Liver (tissue), 9 donors: ENCODE results near the gene TRIM63. TPM values are rescaled to one million over a fixed set of nuclear protein-coding genes. Genes with fewer than 3 reads are reported as not detected.

Experiments used
- DNase-seq: peaks from one replicate; pipeline ENCODE4 v3.0.0-alpha.2; 2017; ENCODE audit warnings: low spot score
- H3K27ac ChIP-seq, 2 donors: one replicate each; pipeline ENCODE4 v1.7.0; 2013; ENCODE audit warnings: inconsistent platforms in 2 of 2, low read length in 2 of 2, control low read depth in 1 of 2, low read depth in 1 of 2, mild to moderate bottlenecking in 1 of 2
- H3K27me3 ChIP-seq, 4 donors: one replicate each; pipeline versions ENCODE4 v1.6.1 to v1.7.0; 2013; ENCODE audit warnings: low read length in 3 of 4, inconsistent platforms in 1 of 4, mild to moderate bottlenecking in 1 of 4, moderate library complexity in 1 of 4; ENCODE audit not compliant: control insufficient read depth in 4 of 4, insufficient read depth in 4 of 4
- H3K36me3 ChIP-seq, 4 donors: one replicate each; pipeline versions ENCODE4 v1.6.1 to v1.7.0; 2013; ENCODE audit warnings: low read length in 3 of 4, mild to moderate bottlenecking in 3 of 4, low read depth in 1 of 4, moderate library complexity in 1 of 4; ENCODE audit not compliant: control insufficient read depth in 4 of 4, insufficient read depth in 3 of 4
- H3K4me1 ChIP-seq, 4 donors: one replicate each; pipeline versions ENCODE4 v1.6.1 to v1.7.0; 2013; ENCODE audit warnings: low read length in 3 of 4, mild to moderate bottlenecking in 3 of 4, moderate library complexity in 1 of 4; ENCODE audit not compliant: control insufficient read depth in 4 of 4, insufficient read depth in 4 of 4
- H3K4me3 ChIP-seq, 3 donors: one replicate each; pipeline versions ENCODE4 v1.6.1 to v1.7.0; 2013; ENCODE audit warnings: low read length in 3 of 3, control low read depth in 1 of 3, low read depth in 1 of 3, mild to moderate bottlenecking in 1 of 3
- H3K9ac ChIP-seq, 2 donors: one replicate each; pipeline ENCODE4 v1.7.0; 2013; ENCODE audit warnings: low read length in 2 of 2, mild to moderate bottlenecking in 2 of 2, moderate library complexity in 2 of 2, control low read depth in 1 of 2, low read depth in 1 of 2
- H3K9me3 ChIP-seq, 4 donors: one replicate each; pipeline versions ENCODE4 v1.6.1 to v1.7.0; 2013; ENCODE audit warnings: low read length in 3 of 4; ENCODE audit not compliant: control insufficient read depth in 4 of 4
- EGR1 ChIP-seq, 2 donors: IDR thresholded peaks; 2 replicates each; pipeline ENCODE4 v1.6.1; 2016 to 2018; ENCODE audit warnings: antibody characterized with exemption in 2 of 2, low read depth in 2 of 2
- FOXA1 ChIP-seq: IDR thresholded peaks from 2 replicates; pipeline ENCODE4 v1.6.1; 2016; ENCODE audit warnings: antibody characterized with exemption
- FOXA2 ChIP-seq: IDR thresholded peaks from 2 replicates; pipeline ENCODE4 v1.6.1; 2016; ENCODE audit warnings: antibody characterized with exemption
- GABPA ChIP-seq, 2 donors: IDR thresholded peaks in 1 of 2; conservative IDR thresholded peaks in 1 of 2; 2 replicates each; pipeline ENCODE4 v1.6.1; 2016; ENCODE audit warnings: antibody characterized with exemption in 2 of 2, mild to moderate bottlenecking in 1 of 2, moderate library complexity in 1 of 2
- HNF4A ChIP-seq, 2 donors: conservative IDR thresholded peaks; 2 replicates each; pipeline ENCODE4 v1.6.1; 2016; ENCODE audit warnings: antibody characterized with exemption in 2 of 2, mild to moderate bottlenecking in 2 of 2
- HNF4G ChIP-seq: IDR thresholded peaks from 2 replicates; pipeline ENCODE4 v1.6.1; 2016; ENCODE audit warnings: antibody characterized with exemption
- JUND ChIP-seq, 2 donors: IDR thresholded peaks; 2 replicates each; pipeline ENCODE4 v1.6.1; 2016; ENCODE audit warnings: antibody characterized with exemption in 2 of 2
- NR2F2 ChIP-seq: IDR thresholded peaks from 2 replicates; pipeline ENCODE4 v1.6.1; 2016; ENCODE audit warnings: antibody characterized with exemption
- RAD21 ChIP-seq, 2 donors: IDR thresholded peaks; 2 replicates each; pipeline ENCODE4 v1.6.1; 2016; ENCODE audit warnings: antibody characterized with exemption in 2 of 2, mild to moderate bottlenecking in 2 of 2
- RXRA ChIP-seq, 2 donors: IDR thresholded peaks; 2 replicates each; pipeline ENCODE4 v1.6.1; 2017 to 2018; ENCODE audit warnings: antibody characterized with exemption in 2 of 2, mild to moderate bottlenecking in 1 of 2
- SP1 ChIP-seq: IDR thresholded peaks from 2 replicates; pipeline ENCODE4 v1.6.1; 2018; ENCODE audit warnings: antibody characterized with exemption, mild to moderate bottlenecking
- TAF1 ChIP-seq: conservative IDR thresholded peaks from 2 replicates; pipeline ENCODE4 v1.6.1; 2016; ENCODE audit warnings: antibody characterized with exemption, mild to moderate bottlenecking
- YY1 ChIP-seq: IDR thresholded peaks from 2 replicates; pipeline ENCODE4 v1.6.1; 2016; ENCODE audit warnings: antibody characterized with exemption, mild to moderate bottlenecking
- WGBS: extraction: QIAGEN DNeasy Blood & Tissue Kit; methylation state at CpG from one replicate; pipeline ENCODE4 v1.1.7; 2013; 5-methylcytosine and 5-hydroxymethylcytosine counted together
- polyA plus RNA-seq, 2 donors: library from polyadenylated mRNA; stranded (reverse) in 1 of 2; unstranded in 1 of 2; fragments of 200-250 nt in 1 of 2; fragments of >200 nt in 1 of 2; fragmentation: Nextera tagmentation in 1 of 2; extraction: Ambion mirVana in 1 of 2; gene quantifications; one replicate each; pipeline versions ENCODE4 v1.2.1 to v1.2.3, GENCODE V29; 2013 to 2015
- total RNA-seq, 2 donors: library from RNA; depleted of rRNA; stranded (reverse); fragments of >200 nt; gene quantifications; one replicate each; pipeline ENCODE4 v1.2.3, GENCODE V29; 2014
- TF ChIP-seq, protein P1 (sequence below): IDR thresholded peaks from 2 replicates; pipeline ENCODE4 v1.6.1; 2016; ENCODE audit warnings: antibody characterized with exemption, mild to moderate bottlenecking
- TF ChIP-seq, protein P2 (sequence below): IDR thresholded peaks from 2 replicates; pipeline ENCODE4 v1.6.1; 2016; ENCODE audit warnings: antibody characterized with exemption
- TF ChIP-seq, protein P3 (sequence below): IDR thresholded peaks from 2 replicates; pipeline ENCODE4 v1.6.1; 2016; ENCODE audit warnings: antibody characterized with exemption
- TF ChIP-seq, protein P4 (sequence below): fragments of 150-350 bp; IDR thresholded peaks from 2 replicates; pipeline ENCODE4 v1.5.1; 2017; ENCODE audit warnings: improper control_type of control experiment, low read depth, low read length; ENCODE audit not compliant: missing input control
- donor health status: healthy.
- donor health status: healthy.
- donor health status: healthy.
- donor health status: healthy.
- donor health status: healthy.

The TRIM63 gene
- total and polyA plus RNA-seq, 4 donors: 0.03 TPM; not detected in 3

DNA sequence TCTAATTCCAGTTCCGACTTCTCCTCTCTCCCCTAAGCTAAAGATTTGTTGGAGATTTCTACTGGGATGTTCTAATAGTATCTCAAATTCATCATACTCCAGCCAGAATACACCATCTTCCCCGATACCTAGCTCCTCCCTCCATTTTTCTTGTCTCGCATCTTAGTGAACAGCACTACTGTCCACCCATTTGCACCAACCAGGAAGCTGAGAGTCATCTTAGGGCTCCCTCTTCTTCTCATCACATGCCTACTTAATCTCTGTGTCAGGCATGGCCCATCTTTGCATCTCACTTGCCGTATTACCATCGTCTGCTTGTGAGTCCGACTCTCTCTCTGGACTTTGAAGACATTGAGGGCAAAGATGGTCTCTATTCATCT is 3.5 kb upstream of the TRIM63 start:
- Histone ChIP-seq H3K4me3 (no peak overlapping the region), H3K4me1 (peaks cover 4 to 21% (median 17%) of the 10 kb centered on the region in 4 donors), H3K27ac (no peak overlapping the region), H3K36me3 (no peaks in the 10 kb centered on the region), H3K27me3 (no peaks in the 10 kb centered on the region), H3K9me3 (no peaks in the 10 kb centered on the region), H3K9ac (no peak overlapping the region)
- TF ChIP-seq EGR1 (IDR thresholded peaks at IDR 0.05; ENCODE audit: low read depth in 2 of 2) (no peak), JUND (IDR thresholded peaks at IDR 0.05) (no peak), NR2F2 (no peak), YY1 (no peak), TAF1 (no peak), SP1 (no peak), HNF4A (conservative IDR thresholded peaks at IDR 0.05) (no peak), HNF4G (no peak), RXRA (IDR thresholded peaks at IDR 0.05) (no peak), GABPA (IDR thresholded peaks at IDR 0.05 in 1 of 2, conservative IDR thresholded peaks at IDR 0.05 in 1 of 2) (no peak), FOXA2 (no peak)
- TF ChIP-seq, protein P1, sequence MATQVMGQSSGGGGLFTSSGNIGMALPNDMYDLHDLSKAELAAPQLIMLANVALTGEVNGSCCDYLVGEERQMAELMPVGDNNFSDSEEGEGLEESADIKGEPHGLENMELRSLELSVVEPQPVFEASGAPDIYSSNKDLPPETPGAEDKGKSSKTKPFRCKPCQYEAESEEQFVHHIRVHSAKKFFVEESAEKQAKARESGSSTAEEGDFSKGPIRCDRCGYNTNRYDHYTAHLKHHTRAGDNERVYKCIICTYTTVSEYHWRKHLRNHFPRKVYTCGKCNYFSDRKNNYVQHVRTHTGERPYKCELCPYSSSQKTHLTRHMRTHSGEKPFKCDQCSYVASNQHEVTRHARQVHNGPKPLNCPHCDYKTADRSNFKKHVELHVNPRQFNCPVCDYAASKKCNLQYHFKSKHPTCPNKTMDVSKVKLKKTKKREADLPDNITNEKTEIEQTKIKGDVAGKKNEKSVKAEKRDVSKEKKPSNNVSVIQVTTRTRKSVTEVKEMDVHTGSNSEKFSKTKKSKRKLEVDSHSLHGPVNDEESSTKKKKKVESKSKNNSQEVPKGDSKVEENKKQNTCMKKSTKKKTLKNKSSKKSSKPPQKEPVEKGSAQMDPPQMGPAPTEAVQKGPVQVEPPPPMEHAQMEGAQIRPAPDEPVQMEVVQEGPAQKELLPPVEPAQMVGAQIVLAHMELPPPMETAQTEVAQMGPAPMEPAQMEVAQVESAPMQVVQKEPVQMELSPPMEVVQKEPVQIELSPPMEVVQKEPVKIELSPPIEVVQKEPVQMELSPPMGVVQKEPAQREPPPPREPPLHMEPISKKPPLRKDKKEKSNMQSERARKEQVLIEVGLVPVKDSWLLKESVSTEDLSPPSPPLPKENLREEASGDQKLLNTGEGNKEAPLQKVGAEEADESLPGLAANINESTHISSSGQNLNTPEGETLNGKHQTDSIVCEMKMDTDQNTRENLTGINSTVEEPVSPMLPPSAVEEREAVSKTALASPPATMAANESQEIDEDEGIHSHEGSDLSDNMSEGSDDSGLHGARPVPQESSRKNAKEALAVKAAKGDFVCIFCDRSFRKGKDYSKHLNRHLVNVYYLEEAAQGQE: no peak
- TF ChIP-seq, protein P2, sequence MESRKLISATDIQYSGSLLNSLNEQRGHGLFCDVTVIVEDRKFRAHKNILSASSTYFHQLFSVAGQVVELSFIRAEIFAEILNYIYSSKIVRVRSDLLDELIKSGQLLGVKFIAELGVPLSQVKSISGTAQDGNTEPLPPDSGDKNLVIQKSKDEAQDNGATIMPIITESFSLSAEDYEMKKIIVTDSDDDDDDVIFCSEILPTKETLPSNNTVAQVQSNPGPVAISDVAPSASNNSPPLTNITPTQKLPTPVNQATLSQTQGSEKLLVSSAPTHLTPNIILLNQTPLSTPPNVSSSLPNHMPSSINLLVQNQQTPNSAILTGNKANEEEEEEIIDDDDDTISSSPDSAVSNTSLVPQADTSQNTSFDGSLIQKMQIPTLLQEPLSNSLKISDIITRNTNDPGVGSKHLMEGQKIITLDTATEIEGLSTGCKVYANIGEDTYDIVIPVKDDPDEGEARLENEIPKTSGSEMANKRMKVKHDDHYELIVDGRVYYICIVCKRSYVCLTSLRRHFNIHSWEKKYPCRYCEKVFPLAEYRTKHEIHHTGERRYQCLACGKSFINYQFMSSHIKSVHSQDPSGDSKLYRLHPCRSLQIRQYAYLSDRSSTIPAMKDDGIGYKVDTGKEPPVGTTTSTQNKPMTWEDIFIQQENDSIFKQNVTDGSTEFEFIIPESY: no peak
- TF ChIP-seq, protein P3, sequence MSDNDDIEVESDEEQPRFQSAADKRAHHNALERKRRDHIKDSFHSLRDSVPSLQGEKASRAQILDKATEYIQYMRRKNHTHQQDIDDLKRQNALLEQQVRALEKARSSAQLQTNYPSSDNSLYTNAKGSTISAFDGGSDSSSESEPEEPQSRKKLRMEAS: no peak
- WGBS: 94% methylated on average over 6 of the region's 6 CpGs
- no peak for DNase-seq

DNA sequence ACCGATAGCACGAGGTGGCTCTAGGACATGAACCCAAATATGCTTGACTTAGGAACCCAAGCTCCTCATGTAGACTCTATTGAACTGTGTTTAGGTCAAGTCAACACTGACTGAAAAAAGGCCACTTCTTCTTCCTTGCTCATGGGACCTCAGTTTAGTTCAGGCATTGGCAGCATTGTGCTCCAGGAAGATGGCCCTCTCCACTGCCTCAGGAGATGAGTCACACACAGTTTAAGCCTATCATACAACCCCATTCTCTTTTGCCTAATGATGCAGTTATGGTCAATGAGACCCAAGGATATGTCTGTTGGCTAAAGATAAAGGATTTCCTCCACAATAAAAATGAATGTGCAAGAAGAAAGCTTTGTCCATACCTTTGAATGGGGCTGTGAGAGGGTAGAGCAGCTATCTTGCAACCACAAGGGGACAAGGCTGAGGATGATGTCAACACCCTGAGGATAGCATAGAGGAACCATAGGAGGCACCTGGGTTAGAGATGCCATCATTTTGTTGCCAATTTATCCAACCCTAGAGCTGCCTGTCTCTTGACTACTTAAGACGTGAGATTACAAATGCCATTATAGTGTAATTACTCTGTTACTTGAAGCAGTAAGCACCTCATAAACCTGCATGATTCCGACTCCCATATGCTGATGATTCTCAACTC is 3.0 kb upstream of the TRIM63 start:
- H3K9me3 ChIP-seq: no peaks in the 10 kb centered on the region
- WGBS: 93% methylated on average over 4 of the region's 4 CpGs
- no peaks in the 10 kb centered on the region for H3K27me3 ChIP-seq
- H3K36me3 ChIP-seq: no peaks in the 10 kb centered on the region
- H3K9ac ChIP-seq: no peak overlapping the region
- H3K27ac ChIP-seq: no peak overlapping the region
- H3K4me3 ChIP-seq: no peak overlapping the region
- no peak for DNase-seq
- H3K4me1 ChIP-seq: peaks cover 2 to 16% (median 12%) of the 10 kb centered on the region in 4 donors
- TF ChIP-seq NR2F2 (no peak), JUND (IDR thresholded peaks at IDR 0.05) (no peak), FOXA1 (no peak), SP1 (no peak), RXRA (IDR thresholded peaks at IDR 0.05) (no peak), HNF4G (no peak), YY1 (no peak), RAD21 (IDR thresholded peaks at IDR 0.05) (no peak), GABPA (IDR thresholded peaks at IDR 0.05 in 1 of 2, conservative IDR thresholded peaks at IDR 0.05 in 1 of 2) (no peak), EGR1 (IDR thresholded peaks at IDR 0.05; ENCODE audit: low read depth in 2 of 2) (no peak), HNF4A (conservative IDR thresholded peaks at IDR 0.05) (no peak), TAF1 (no peak)
- TF ChIP-seq, protein P1: no peak
- TF ChIP-seq, protein P4, sequence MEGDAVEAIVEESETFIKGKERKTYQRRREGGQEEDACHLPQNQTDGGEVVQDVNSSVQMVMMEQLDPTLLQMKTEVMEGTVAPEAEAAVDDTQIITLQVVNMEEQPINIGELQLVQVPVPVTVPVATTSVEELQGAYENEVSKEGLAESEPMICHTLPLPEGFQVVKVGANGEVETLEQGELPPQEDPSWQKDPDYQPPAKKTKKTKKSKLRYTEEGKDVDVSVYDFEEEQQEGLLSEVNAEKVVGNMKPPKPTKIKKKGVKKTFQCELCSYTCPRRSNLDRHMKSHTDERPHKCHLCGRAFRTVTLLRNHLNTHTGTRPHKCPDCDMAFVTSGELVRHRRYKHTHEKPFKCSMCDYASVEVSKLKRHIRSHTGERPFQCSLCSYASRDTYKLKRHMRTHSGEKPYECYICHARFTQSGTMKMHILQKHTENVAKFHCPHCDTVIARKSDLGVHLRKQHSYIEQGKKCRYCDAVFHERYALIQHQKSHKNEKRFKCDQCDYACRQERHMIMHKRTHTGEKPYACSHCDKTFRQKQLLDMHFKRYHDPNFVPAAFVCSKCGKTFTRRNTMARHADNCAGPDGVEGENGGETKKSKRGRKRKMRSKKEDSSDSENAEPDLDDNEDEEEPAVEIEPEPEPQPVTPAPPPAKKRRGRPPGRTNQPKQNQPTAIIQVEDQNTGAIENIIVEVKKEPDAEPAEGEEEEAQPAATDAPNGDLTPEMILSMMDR: no peak
- TF ChIP-seq, protein P3: no peak
- TF ChIP-seq, protein P2: no peak
